Esophagus muscularis mucosa (tissue), 3 donors: ENCODE measurements around the gene PDIA6.

ENCODE experiments used
- CTCF ChIP-seq, 3 experiments: fragments of 200-600 bp in 2 of 3; fragments of 450-650 bp in 1 of 3; sonication (generic) in 2 of 3; IDR thresholded peaks; one replicate each; pipeline ENCODE4 v1.5.1; 2017 to 2019; ENCODE audit warnings: antibody characterized with exemption in 3 of 3, mild to moderate bottlenecking in 2 of 3, moderate library complexity in 1 of 3
- POLR2A ChIP-seq: fragments of 450-650 bp; IDR thresholded peaks from one replicate; pipeline ENCODE4 v1.6.1; 2017; ENCODE audit warnings: antibody characterized with exemption, moderate library complexity, mild to moderate bottlenecking, low read depth

GRCh38 chr2:10783421-10783820 is 29.2 kb downstream of the PDIA6 start:
- TF ChIP-seq CTCF (IDR thresholded peaks at IDR 0.05) (no peak), POLR2A (no peak)
